PFSK-1 (cell line): Measurements from ENCODE around the gene MST1R.

Experiments used
- FOXP2 ChIP-seq: optimal IDR thresholded peaks from 2 replicates; pipeline ENCODE3; 2011; ENCODE audit warnings: borderline replicate concordance, control low read depth, inconsistent platforms; ENCODE audit not compliant: insufficient read depth; ENCODE audit errors: extremely low read length, extremely low read depth
- POLR2AphosphoS5 ChIP-seq: IDR thresholded peaks from 2 replicates; pipeline ENCODE4 v1.6.1; 2012; ENCODE audit warnings: low read depth, mild to moderate bottlenecking, control low read depth, low read length, moderate library complexity
- SIN3A ChIP-seq: IDR thresholded peaks from 2 replicates; pipeline ENCODE4 v1.6.1; 2012; ENCODE audit warnings: mild to moderate bottlenecking, low read length, moderate library complexity, borderline replicate concordance; ENCODE audit not compliant: insufficient read depth
- TAF1 ChIP-seq: IDR thresholded peaks from 2 replicates; pipeline ENCODE4 v1.6.1; 2012; ENCODE audit warnings: low read length, control low read depth, borderline replicate concordance; ENCODE audit not compliant: insufficient read depth

- TF ChIP-seq TAF1 (no peak), FOXP2 (no peak), SIN3A (no peak), POLR2AphosphoS5 (no peak)
Measured at GRCh38 chr3:49901366-49902339, 2.0 kb downstream of the MST1R start.
